ENCODE data around the gene NRTN.

The NRTN gene

DNA sequence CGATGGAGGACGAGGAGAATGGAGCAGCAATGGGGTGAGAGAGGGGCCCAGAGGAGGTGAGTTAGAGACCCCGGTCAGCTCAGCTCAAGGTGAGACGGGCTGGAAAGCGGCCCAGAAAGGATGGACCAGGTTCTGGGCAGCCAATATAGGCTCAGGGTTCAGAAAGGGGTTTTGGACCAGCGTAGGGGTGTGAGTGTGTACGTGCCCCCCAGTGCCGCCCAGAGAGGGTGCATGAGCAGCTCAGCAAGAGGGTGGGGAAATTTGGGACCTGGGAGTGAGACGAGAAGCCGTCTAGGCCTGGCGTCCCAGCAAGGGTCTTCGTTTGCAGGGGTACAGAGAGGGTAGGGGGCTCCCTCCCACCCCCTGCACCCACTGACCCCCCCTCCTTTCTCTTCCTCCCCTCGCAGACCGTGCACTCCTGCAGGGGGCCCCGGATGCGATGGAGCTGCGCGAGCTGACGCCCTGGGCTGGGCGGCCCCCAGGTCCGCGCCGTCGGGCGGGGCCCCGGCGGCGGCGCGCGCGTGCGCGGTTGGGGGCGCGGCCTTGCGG, 22.5 kb downstream of the NRTN start:
- Histone ChIP-seq H3K9me3 (ENCODE audit: control insufficient read depth, insufficient read depth, low read length) (no peaks in the 10 kb centered on the region), H3K79me2 (ENCODE audit: control insufficient read depth, low read length) (no peaks in the 10 kb centered on the region), H3K4me2 (ENCODE audit: low read length) (no peak overlapping the region), H3K27me3 (ENCODE audit: control insufficient read depth, low read length) (peaks cover 23% of the 10 kb centered on the region), H3K36me3 (ENCODE audit: control insufficient read depth, low read length) (no peaks in the 10 kb centered on the region), H3K4me1 (ENCODE audit: control insufficient read depth, low read length) (peaks cover 27% of the 10 kb centered on the region), H3K27ac (ENCODE audit: low read depth, low read length) (no peak overlapping the region), H3F3A (ENCODE audit: control insufficient read depth, insufficient read depth) (no peaks in the 10 kb centered on the region), H3K4me3 (ENCODE audit: low read length) (no peak overlapping the region), H4K20me1 (ENCODE audit: control insufficient read depth, insufficient read depth, low read depth, low read length) (no peaks in the 10 kb centered on the region), H3K9me2 (replicated peaks; ENCODE audit: control insufficient read depth, low read length) (no peaks in the 10 kb centered on the region)
- no peak for TF ChIP-seq CTCF (IDR thresholded peaks at IDR 0.05; ENCODE audit: low read depth, low read length, poor library complexity, severe bottlenecking)
- TF ChIP-seq EZH2phosphoT487 (IDR thresholded peaks at IDR 0.05; ENCODE audit: borderline replicate concordance, low read length) = no peak

GRCh38 chr19:5827891-5828660, 23.2 kb downstream of the NRTN start:
- Histone ChIP-seq H3K27ac (ENCODE audit: low read depth, low read length) (no peak overlapping the region), H3K36me3 (ENCODE audit: control insufficient read depth, low read length) (no peaks in the 10 kb centered on the region), H3K9me2 (replicated peaks; ENCODE audit: control insufficient read depth, low read length) (no peaks in the 10 kb centered on the region), H3F3A (ENCODE audit: control insufficient read depth, insufficient read depth) (no peaks in the 10 kb centered on the region), H4K20me1 (ENCODE audit: control insufficient read depth, insufficient read depth, low read depth, low read length) (no peaks in the 10 kb centered on the region), H3K4me3 (ENCODE audit: low read length) (no peak overlapping the region), H3K9me3 (ENCODE audit: control insufficient read depth, insufficient read depth, low read length) (no peaks in the 10 kb centered on the region), H3K4me2 (ENCODE audit: low read length) (no peak overlapping the region), H3K4me1 (ENCODE audit: control insufficient read depth, low read length) (peaks cover 27% of the 10 kb centered on the region), H3K27me3 (ENCODE audit: control insufficient read depth, low read length) (peaks cover 23% of the 10 kb centered on the region), H3K79me2 (ENCODE audit: control insufficient read depth, low read length) (no peaks in the 10 kb centered on the region)
- TF ChIP-seq CTCF (IDR thresholded peaks at IDR 0.05; ENCODE audit: low read depth, low read length, poor library complexity, severe bottlenecking) = no peak
- TF ChIP-seq EZH2phosphoT487 (IDR thresholded peaks at IDR 0.05; ENCODE audit: borderline replicate concordance, low read length) = peak; percentile 53; the same call in 1 of the 2 replicates

- no peaks in the 10 kb centered on the region for H3K9me3 ChIP-seq (ENCODE audit: control insufficient read depth, insufficient read depth, low read length)
Measured at GRCh38 chr19:5828661-5829566, 24.0 kb downstream of the NRTN start.

More at GRCh38 chr19:5828661-5829566, 24.0 kb downstream of the NRTN start:
- no peaks in the 10 kb centered on the region for H3K9me2 ChIP-seq (replicated peaks; ENCODE audit: control insufficient read depth, low read length)
- no peak overlapping the region for H3K27ac ChIP-seq (ENCODE audit: low read depth, low read length)
- no peaks in the 10 kb centered on the region for H4K20me1 ChIP-seq (ENCODE audit: control insufficient read depth, insufficient read depth, low read depth, low read length)
- H3F3A ChIP-seq (ENCODE audit: control insufficient read depth, insufficient read depth) = no peaks in the 10 kb centered on the region
- TF ChIP-seq EZH2phosphoT487 (IDR thresholded peaks at IDR 0.05; ENCODE audit: borderline replicate concordance, low read length) (no peak), CTCF (IDR thresholded peaks at IDR 0.05; ENCODE audit: low read depth, low read length, poor library complexity, severe bottlenecking) (no peak)
- peaks cover 23% of the 10 kb centered on the region for H3K27me3 ChIP-seq (ENCODE audit: control insufficient read depth, low read length)
- no peaks in the 10 kb centered on the region for H3K79me2 ChIP-seq (ENCODE audit: control insufficient read depth, low read length)
- no peaks in the 10 kb centered on the region for H3K36me3 ChIP-seq (ENCODE audit: control insufficient read depth, low read length)
- H3K4me3 ChIP-seq (ENCODE audit: low read length) = no peak overlapping the region
- peaks cover 27% of the 10 kb centered on the region for H3K4me1 ChIP-seq (ENCODE audit: control insufficient read depth, low read length)
- H3K4me2 ChIP-seq (ENCODE audit: low read length) = peak overlapping the region; percentile 9; the same call in 1 of the 2 replicates

All from DOHH2 (cell line).